IMR-90 (cell line): ENCODE data around the gene GSTM1. TPM values are rescaled to one million over a fixed set of nuclear protein-coding genes. Genes with fewer than 3 reads are reported as not detected.
"Not testable (repeated sequence)": the region's sequence is repeated elsewhere in the genome, so short reads cannot be mapped to it uniquely, and the experiment has no call there.

Experiments
- ATAC-seq: fragments of 200-7000 bp; cut with Tn5 transposase; 2 replicates; pipeline ENCODE4 v1.9.1; 2020; ENCODE audit warnings: low read depth, mild to moderate bottlenecking, moderate library complexity
- BruUV-seq: library from RNA; stranded (reverse); fragments of 400-500 nt; replicated peaks from 2 replicates; lab custom pipeline; 2021; lab: Mats Ljungman, UMichigan
- CTCF ChIA-PET: fragments of 300-600 bp; formaldehyde crosslinking; extraction: SDS; loops from one replicate; lab custom pipeline; 2021; ENCODE audit warnings: antibody characterized with exemption; lab: Yijun Ruan, JAX
- POLR2A ChIA-PET: fragments of 300-600 bp; sonication (Branson Sonifier 250); formaldehyde crosslinking; loops from one replicate; lab custom pipeline; 2022; ENCODE audit warnings: antibody characterized with exemption; ENCODE audit not compliant: unreplicated experiment; lab: Charles Lee
- DNase-seq: peaks from one replicate; pipeline ENCODE4 v3.0.0; 2013
- H2AFZ ChIP-seq: replicated peaks from 2 replicates; pipeline ENCODE3; 2013; ENCODE audit warnings: low read length, mild to moderate bottlenecking; ENCODE audit not compliant: poor library complexity
- H2AK5ac ChIP-seq: 2 replicates; pipeline ENCODE4 v1.6.1; 2013; ENCODE audit warnings: low read depth, low read length, inconsistent platforms
- H2AK9ac ChIP-seq: replicated peaks from 2 replicates; pipeline ENCODE3; 2013; ENCODE audit warnings: mild to moderate bottlenecking, low read depth, low read length, moderate library complexity; ENCODE audit not compliant: poor library complexity
- H2BK120ac ChIP-seq: 2 replicates; pipeline ENCODE4 v1.6.1; 2013; ENCODE audit warnings: low read depth, low read length, inconsistent platforms
- H2BK15ac ChIP-seq: 3 replicates; pipeline ENCODE4 v1.6.1; 2013; ENCODE audit warnings: low read depth, low read length, inconsistent platforms
- H2BK20ac ChIP-seq: 2 replicates; pipeline ENCODE4 v1.6.1; 2013; ENCODE audit warnings: low read depth, mild to moderate bottlenecking, inconsistent platforms, low read length, moderate library complexity
- H2BK5ac ChIP-seq: 2 replicates; pipeline ENCODE4 v1.6.1; 2013; ENCODE audit warnings: mild to moderate bottlenecking, low read depth, low read length, inconsistent platforms; ENCODE audit not compliant: poor library complexity, severe bottlenecking
- H3K14ac ChIP-seq: replicated peaks from 2 replicates; pipeline ENCODE4 v1.6.1; 2013; ENCODE audit warnings: low read depth, low read length, inconsistent platforms
- H3K18ac ChIP-seq: 2 replicates; pipeline ENCODE4 v1.6.1; 2013; ENCODE audit warnings: low read depth, low read length, control low read depth
- H3K23ac ChIP-seq: 2 replicates; pipeline ENCODE4 v1.6.1; 2013; ENCODE audit warnings: low read depth, low read length, inconsistent platforms
- H3K27ac ChIP-seq: 2 replicates; pipeline ENCODE4 v1.5.1; 2013; ENCODE audit warnings: mild to moderate bottlenecking, control low read depth, low read length; ENCODE audit not compliant: insufficient read depth
- H3K27me3 ChIP-seq: 2 replicates; pipeline ENCODE4 v1.6.1; 2013; ENCODE audit warnings: low read length; ENCODE audit not compliant: control insufficient read depth, insufficient read depth
- H3K36me3 ChIP-seq: 2 replicates; pipeline ENCODE4 v1.6.1; 2013; ENCODE audit warnings: low read length, mixed read lengths; ENCODE audit not compliant: control insufficient read depth, insufficient read depth
- H3K4ac ChIP-seq: 2 replicates; pipeline ENCODE4 v1.6.1; 2013; ENCODE audit warnings: low read depth, low read length, inconsistent platforms
- H3K4me1 ChIP-seq: 2 replicates; pipeline ENCODE4 v1.6.1; 2013; ENCODE audit warnings: low read length, mixed read lengths; ENCODE audit not compliant: control insufficient read depth, insufficient read depth
- H3K4me2 ChIP-seq: 2 replicates; pipeline ENCODE4 v1.6.1; 2013; ENCODE audit warnings: low read depth, mild to moderate bottlenecking, control low read depth, low read length, moderate library complexity
- H3K4me3 ChIP-seq: 2 replicates; pipeline ENCODE4 v1.5.1; 2013; ENCODE audit warnings: low read depth, mild to moderate bottlenecking, control low read depth, low read length, moderate library complexity; ENCODE audit not compliant: insufficient read depth
- H3K56ac ChIP-seq: 2 replicates; pipeline ENCODE4 v1.6.1; 2013; ENCODE audit warnings: low read length, inconsistent platforms; ENCODE audit not compliant: insufficient read depth; ENCODE audit errors: extremely low read depth
- H3K79me1 ChIP-seq, 2 experiments: 2 replicates each; pipeline ENCODE4 v1.6.1; 2013; ENCODE audit warnings: low read length in 2 of 2, inconsistent platforms in 1 of 2, low read depth in 1 of 2
- H3K9ac ChIP-seq: 2 replicates; pipeline ENCODE4 v1.6.1; 2013; ENCODE audit warnings: low read depth, low read length, control low read depth
- H3K9me1 ChIP-seq: 2 replicates; pipeline ENCODE4 v1.6.1; 2013; ENCODE audit warnings: low read length, inconsistent platforms; ENCODE audit not compliant: insufficient read depth
- H3K9me3 ChIP-seq: 2 replicates; pipeline ENCODE4 v1.6.1; 2013; ENCODE audit warnings: low read length; ENCODE audit not compliant: control insufficient read depth, insufficient read depth
- H4K20me1 ChIP-seq: 2 replicates; pipeline ENCODE4 v1.6.1; 2013; ENCODE audit warnings: low read length, inconsistent platforms; ENCODE audit not compliant: insufficient read depth
- H4K5ac ChIP-seq: 2 replicates; pipeline ENCODE4 v1.6.1; 2013; ENCODE audit warnings: mild to moderate bottlenecking, low read depth, low read length, control low read depth
- H4K8ac ChIP-seq, 2 experiments: 2 replicates each; pipeline ENCODE4 v1.6.1; 2013; ENCODE audit warnings: low read depth in 2 of 2, low read length in 2 of 2, control low read depth in 1 of 2, inconsistent platforms in 1 of 2
- H4K91ac ChIP-seq: 2 replicates; pipeline ENCODE4 v1.6.1; 2013; ENCODE audit warnings: low read depth, low read length, inconsistent platforms; ENCODE audit not compliant: insufficient read depth
- WGBS, 2 experiments: methylation state at CpG; one replicate each; pipeline versions ENCODE4 v1.1.5 to v1.1.7; 2013; ENCODE audit warnings: missing lambda C conversion rate in 2 of 2; ENCODE audit not compliant: insufficient read length in 1 of 2; ENCODE audit errors: extremely low coverage in 2 of 2; 5-methylcytosine and 5-hydroxymethylcytosine counted together
- dilution Hi-C: fragments of 300-500 bp; cut with HindIII; formaldehyde crosslinking; loops from one replicate; pipeline ENCODE4 v1.14.3; 2018; ENCODE audit warnings: low sequenced_read_pairs; ENCODE audit not compliant: unreplicated experiment
- in situ Hi-C: fragments of 300-500 bp; cut with MboI; formaldehyde crosslinking; loops from 3 replicates; pipeline ENCODE4 v1.14.3; 2019; ENCODE audit warnings: low sequenced_read_pairs, inconsistent platforms, mixed read lengths
- intact Hi-C: fragments of 100-400 bp; cut with micrococcal nuclease; formaldehyde crosslinking; loops from 2 replicates; pipeline ENCODE4 v1.10.0; 2022
- polyA plus RNA-seq, 3 experiments: library from polyadenylated mRNA; depleted of rRNA; stranded (reverse); fragments of >200 nt; gene quantifications; 2 replicates each; pipeline ENCODE4 v1.2.3, GENCODE V29; 2012; ENCODE audit warnings: low replicate concordance in 1 of 3
- total RNA-seq: library from RNA; depleted of rRNA; stranded (reverse); fragments of >200 nt; gene quantifications from 2 replicates; pipeline ENCODE4 v1.2.3, GENCODE V29; 2012

The GSTM1 gene
- total and polyA plus RNA-seq, 2 of the 4 experiments (the other 2 are of a cell fraction) = not detected

DNA sequence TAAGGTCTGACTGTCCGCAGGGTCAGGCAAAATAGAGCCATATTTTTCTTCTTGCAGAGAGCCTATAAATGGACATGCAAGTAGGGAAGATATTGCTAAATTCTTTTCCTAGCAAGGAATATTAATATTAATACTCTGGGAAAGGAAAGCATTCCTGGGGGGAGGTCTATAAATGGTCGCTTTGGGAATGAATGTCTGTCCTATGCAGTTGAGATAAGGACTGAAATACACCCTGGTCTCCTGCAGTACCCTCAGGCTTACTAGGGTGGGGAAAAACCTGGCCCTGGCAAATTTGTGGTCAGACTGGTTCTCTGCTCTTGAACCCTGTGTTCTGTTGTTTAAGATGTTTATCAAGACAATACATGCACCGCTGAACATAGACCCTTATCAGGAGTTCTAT, 15.3 kb downstream of the GSTM1 start:
- H3K23ac ChIP-seq, H3K9me3 ChIP-seq, H4K91ac ChIP-seq, H2AK5ac ChIP-seq, DNase-seq, H2AFZ ChIP-seq, H2BK15ac ChIP-seq, H3K4ac ChIP-seq, CTCF ChIA-PET, H3K27ac ChIP-seq, H2BK20ac ChIP-seq, H3K18ac ChIP-seq, H3K4me2 ChIP-seq, H3K9ac ChIP-seq, H4K20me1 ChIP-seq, ATAC-seq, in situ Hi-C loops, intact Hi-C loops, H2BK5ac ChIP-seq, BruUV-seq, H3K4me1 ChIP-seq, H4K5ac ChIP-seq, H3K4me3 ChIP-seq, H2AK9ac ChIP-seq, H3K36me3 ChIP-seq, H4K8ac ChIP-seq, H3K56ac ChIP-seq, POLR2A ChIA-PET, H3K9me1 ChIP-seq, dilution Hi-C loops, H3K79me1 ChIP-seq, H3K27me3 ChIP-seq, H2BK120ac ChIP-seq, H3K14ac ChIP-seq: not testable (repeated sequence)
- 80% methylated on average over 1 of the region's 3 CpGs; no CpG with 5 or more reads in 1 of the 2 experiments for WGBS, 2 experiments
